Measurements from ENCODE around the gene MTG2.

MTG2 gene

GRCh38 chr20:62163986-62164762 is 18.7 kb upstream of the MTG2 start:
- DNase-seq = no peak

GRCh38 chr20:62164879-62165761 is 17.7 kb upstream of the MTG2 start:
- DNase-seq = no peak

GRCh38 chr20:62165762-62166399 is 16.9 kb upstream of the MTG2 start:
- no peak for DNase-seq

DNA sequence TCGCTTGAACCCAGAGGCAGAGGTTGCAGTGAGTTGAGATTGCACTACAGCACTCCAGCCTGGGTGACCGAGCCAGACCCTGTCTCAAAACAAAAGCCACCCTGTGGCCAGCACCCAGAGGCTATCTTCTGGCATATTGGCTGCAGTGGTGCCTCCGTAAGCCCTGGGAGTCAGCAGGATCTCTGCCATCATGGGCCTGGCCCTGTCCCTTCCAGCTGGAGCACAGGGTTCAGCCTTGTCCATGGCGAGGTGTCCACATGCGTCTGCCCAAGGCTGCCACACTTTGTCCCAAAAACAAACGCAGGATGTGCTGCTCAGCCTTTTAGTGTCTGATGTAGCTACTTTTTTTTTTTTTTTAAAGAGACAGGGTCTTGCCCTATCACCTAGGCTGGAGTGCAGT is 15.4 kb upstream of the MTG2 start:
- DNase-seq = no peak

DNA sequence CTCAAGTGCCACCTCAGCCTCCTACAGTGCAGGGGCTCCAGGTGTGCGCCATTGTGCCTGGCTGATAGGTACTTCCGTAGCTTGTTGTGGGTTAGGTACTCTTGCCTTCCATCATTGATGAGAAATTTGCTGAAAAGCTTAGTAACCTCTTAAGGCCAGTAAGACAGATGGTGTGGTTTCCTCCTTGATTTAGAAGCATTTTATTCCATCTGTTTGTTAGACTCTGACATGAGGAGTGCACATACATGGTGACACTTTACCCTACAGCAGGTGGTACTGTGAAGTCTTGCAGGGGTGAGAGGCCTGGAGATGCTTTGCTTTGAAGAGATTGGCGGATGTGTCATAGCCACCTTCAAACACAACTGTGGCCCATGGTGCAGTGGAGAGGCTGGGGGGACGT is 14.8 kb upstream of the MTG2 start:
- DNase-seq = no peak

DNA sequence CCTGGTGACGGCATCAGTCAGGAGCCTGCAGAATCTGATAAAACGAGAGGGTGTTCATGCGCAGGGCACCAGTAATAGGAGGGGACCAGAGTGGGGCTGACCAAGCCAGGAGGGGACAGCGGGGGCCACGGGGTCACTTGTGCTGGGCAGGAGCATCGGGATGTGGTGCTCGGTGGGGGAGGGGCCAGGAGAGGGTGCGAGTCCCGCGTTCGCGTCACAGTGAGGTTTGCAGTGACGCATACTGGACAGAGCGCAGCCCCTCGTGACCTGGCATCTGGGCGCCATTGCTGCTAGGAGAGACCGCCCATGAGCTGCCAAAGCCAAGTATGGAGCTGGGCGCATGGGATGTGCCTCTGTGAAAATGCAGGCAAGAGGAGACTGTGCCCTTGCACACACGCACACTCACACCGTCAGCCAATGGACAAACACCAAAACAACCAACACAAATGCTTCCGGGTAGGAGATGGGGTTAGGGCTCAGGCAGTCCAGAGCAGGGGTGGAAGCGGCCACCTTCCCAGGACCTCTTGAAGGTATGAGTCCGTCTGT is 13.9 kb upstream of the MTG2 start:
- DNase-seq = no peak

GRCh38 chr20:62170536-62170935 is 12.3 kb upstream of the MTG2 start:
- DNase-seq = no peak

DNA sequence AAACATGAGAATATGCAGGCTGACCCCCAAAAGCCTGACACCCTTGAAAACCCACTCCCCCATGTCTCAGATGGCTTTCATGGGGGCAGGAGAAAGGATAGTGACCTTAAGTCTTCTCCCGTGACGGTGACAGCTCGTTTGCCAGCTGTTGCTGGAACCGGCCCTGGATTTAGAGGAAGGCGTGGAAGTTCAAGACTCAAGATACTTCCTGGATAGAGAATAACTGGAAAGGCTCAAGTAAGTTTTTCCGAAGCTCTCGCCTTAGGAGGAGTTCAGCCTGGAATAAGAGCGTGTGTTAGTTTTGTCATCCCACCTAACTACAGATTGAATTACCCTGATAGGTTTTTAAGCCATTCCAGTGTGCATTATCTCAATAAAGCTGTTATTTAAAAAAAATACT is 11.6 kb upstream of the MTG2 start:
- no peak for DNase-seq

DNA sequence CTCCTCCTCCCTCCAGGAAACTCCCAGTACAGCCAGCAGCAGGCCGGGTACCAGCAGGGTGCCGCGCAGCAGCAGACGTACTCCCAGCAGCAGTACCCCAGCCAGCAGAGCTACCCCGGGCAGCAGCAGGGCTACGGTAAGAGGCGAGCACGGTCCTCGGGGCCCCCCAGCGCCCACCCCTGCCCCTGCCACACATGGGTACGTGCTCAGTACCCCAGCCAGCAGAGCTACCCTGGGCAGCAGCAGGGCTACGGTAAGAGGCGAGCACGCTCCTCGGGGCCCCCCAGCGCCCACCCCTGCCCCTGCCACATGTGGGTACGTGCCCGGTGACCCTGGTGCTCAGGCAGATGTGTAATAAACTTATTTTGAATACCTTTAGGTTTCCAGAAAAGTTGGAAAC is 10.2 kb upstream of the MTG2 start:
- no peak for DNase-seq

GRCh38 chr20:62174021-62174804 is 8.6 kb upstream of the MTG2 start:
- DNase-seq = no peak

GRCh38 chr20:62174870-62175624 is 7.8 kb upstream of the MTG2 start:
- DNase-seq = no peak

GRCh38 chr20:62175711-62176110 is 7.1 kb upstream of the MTG2 start:
- DNase-seq = no peak

- no peak for DNase-seq
These were observed 6.0 kb upstream of the MTG2 start for GRCh38 chr20:62176866-62177265.

DNA sequence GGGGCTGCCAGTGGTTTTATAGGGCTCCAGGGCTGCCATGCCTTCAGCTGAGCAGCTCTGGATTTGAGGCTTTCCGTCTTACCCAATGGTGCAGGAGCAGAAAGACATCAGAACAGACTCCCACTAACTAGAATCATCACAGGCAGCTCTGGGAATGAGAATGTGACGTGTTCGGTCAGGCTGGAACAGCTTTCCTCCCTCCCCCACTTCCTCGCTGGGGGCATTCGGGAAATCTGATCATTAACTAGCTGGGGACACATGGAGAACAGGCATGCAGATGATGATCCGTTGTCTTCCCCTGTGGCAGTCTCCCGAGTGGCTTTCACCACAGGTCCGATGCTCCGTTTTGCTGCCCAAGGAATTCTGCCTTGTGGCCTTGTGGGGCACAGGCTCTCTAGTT is 5.5 kb upstream of the MTG2 start:
- DNase-seq = no peak

- DNase-seq = no peak
These were observed 4.3 kb upstream of the MTG2 start for GRCh38 chr20:62178316-62179161.

DNA sequence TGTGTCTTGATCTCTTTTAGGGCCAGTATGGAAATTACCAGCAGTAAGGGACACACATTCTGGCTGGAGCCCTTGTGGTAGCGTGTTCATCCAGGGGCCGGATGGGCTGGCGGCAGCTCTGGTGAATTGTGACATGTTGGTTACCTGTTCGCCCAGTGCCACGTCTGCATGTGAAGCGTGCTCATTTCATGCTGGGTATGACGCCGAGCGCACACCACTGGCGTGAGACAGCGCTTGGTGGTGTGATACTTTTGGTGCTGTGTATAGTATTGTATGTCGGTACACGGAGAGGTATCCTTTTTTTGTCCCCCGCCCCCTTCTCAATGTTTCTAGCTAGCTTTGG is 3.7 kb upstream of the MTG2 start:
- no peak for DNase-seq

DNA sequence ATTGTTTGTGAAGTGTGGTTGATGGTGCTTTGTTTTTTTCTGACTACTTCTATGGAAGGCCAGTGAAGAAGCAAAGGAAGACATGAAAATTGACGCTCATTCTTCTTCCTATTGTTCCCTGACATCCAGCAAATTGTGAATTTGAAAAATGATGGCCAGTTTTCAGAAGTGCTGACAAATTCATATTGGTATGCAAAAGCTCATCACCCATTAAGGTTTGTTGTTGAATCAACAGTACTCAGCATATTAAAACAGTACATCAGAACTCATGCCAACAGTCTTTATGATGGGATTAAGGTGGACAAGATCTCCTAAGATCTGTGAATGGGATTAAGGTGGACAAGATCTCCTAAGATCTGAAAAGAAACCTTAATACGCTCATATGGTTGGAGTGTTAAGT is 1.0 kb upstream of the MTG2 start:
- no peak for DNase-seq

DNA sequence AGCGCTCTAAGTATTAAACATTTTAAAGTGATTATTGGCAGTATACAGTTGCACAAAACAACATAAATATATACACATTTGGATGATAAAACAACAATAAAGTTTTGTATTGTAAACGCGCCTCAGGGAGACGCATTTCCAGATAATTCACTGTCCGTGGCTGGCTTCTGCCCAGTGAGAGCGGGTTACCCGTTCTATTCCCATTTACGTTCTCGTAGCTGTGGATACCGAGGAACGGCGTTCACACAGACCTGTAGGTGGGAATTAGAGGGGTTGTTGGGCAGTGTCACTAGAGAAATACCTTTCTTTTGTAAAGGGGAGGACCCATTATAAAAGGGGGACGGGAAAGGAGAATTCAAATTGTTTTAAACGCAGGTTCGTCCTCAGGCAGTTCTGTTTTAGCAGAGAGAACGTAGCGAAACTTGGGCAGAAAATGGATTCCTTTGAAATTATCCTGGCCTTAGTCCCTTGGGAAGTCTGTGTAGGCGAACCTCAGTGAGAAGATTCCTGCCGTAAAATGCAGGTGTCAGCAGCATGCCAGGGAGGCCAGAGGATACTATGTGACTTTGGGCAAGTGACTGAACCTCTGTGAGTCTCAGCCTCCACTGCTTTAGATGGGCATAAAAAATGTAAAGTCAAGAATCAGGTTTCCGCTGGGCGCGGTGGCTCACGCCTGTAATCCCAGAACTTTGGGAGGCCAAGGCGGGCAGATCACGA is 756 bp downstream of the MTG2 start:
- DNase-seq = no peak

GRCh38 chr20:62186096-62186426 is 3.2 kb downstream of the MTG2 start:
- DNase-seq = no peak

Measured in stimulated activated CD4-positive, alpha-beta T cell treated with anti-CD3 and anti-CD28 coated beads, Interleukin-2, amount 100 ng/mL, for 48 hours (primary cell).